Stomach (tissue), 9 donors: Measurements from ENCODE around the gene CYREN. TPM values are rescaled to one million over a fixed set of nuclear protein-coding genes. Genes with fewer than 3 reads are reported as not detected.
"Not testable (repeated sequence)": the region's sequence is repeated elsewhere in the genome, so short reads cannot be mapped to it uniquely, and the experiment has no call there.

Source experiments
- DNase-seq, 2 donors: peaks; one replicate each; pipeline versions ENCODE4 v3.0.0 to v3.0.0-alpha.2; 2013 to 2019
- H3K27ac ChIP-seq, 5 donors: fragments of 200-600 bp in 4 of 5; sonication (generic) in 4 of 5; one replicate each; pipeline ENCODE4 v1.5.1; 2013 to 2019; ENCODE audit warnings: mild to moderate bottlenecking in 1 of 5, moderate library complexity in 1 of 5
- H3K27me3 ChIP-seq, 3 donors: fragments of 200-600 bp; sonication (generic); one replicate each; pipeline ENCODE4 v1.5.1; 2017 to 2019; ENCODE audit warnings: mixed run types in 1 of 3
- H3K36me3 ChIP-seq, 4 donors: fragments of 200-600 bp; sonication (generic); 1 replicate in 3 of 4; 2 replicates in 1 of 4; pipeline ENCODE4 v1.5.1; 2016 to 2019
- H3K4me1 ChIP-seq, 4 donors: fragments of 200-600 bp; sonication (generic); one replicate each; pipeline ENCODE4 v1.5.1; 2016 to 2019
- H3K4me3 ChIP-seq, 4 donors: fragments of 200-600 bp; sonication (generic) in 3 of 4; one replicate each; pipeline ENCODE4 v1.5.1; 2016 to 2019; ENCODE audit warnings: mild to moderate bottlenecking in 1 of 4
- H3K9me3 ChIP-seq, 4 donors: fragments of 200-600 bp; sonication (generic); one replicate each; pipeline ENCODE4 v1.5.1; 2016 to 2019
- EP300 ChIP-seq: sonication (generic); formaldehyde crosslinking; IDR thresholded peaks from one replicate; pipeline ENCODE4 v1.6.1; 2017; ENCODE audit warnings: antibody characterized with exemption
- POLR2A ChIP-seq, 4 donors: fragments of 450-650 bp; IDR thresholded peaks; one replicate each; pipeline ENCODE4 v1.6.1; 2016; ENCODE audit warnings: antibody characterized with exemption in 4 of 4, control low read depth in 2 of 4, mild to moderate bottlenecking in 1 of 4, moderate library complexity in 1 of 4
- POLR2AphosphoS5 ChIP-seq, 3 donors: sonication (generic); formaldehyde crosslinking; IDR thresholded peaks; one replicate each; pipeline ENCODE4 v1.6.1; 2016; ENCODE audit warnings: antibody characterized with exemption in 3 of 3
- WGBS, 5 donors: extraction: QIAGEN DNeasy Blood & Tissue Kit in 3 of 5; methylation state at CpG; one replicate each; pipeline versions ENCODE4 v1.1.5 to v1.1.7; 2013 to 2018; 5-methylcytosine and 5-hydroxymethylcytosine counted together
- intact Hi-C: fragments of 100-400 bp; cut with DNase I; formaldehyde crosslinking; loops from one replicate; pipeline ENCODE4 v1.15.1; 2023; ENCODE audit warnings: low total_unique reads
- polyA plus RNA-seq, 3 donors: library from polyadenylated mRNA; stranded (reverse); fragments of 200-250 nt; gene quantifications; one replicate each; pipeline ENCODE4 v1.2.3, GENCODE V29; 2013
- total RNA-seq, 5 donors: library from RNA; depleted of rRNA; stranded (reverse); fragments of >200 nt; gene quantifications; one replicate each; pipeline versions ENCODE4 v1.1.0 to v1.2.3, GENCODE V29; 2014 to 2016
- TF ChIP-seq, protein P1 (sequence below), 7 experiments: fragments of 450-650 bp in 4 of 7; fragments of 200-600 bp in 3 of 7; sonication (generic) in 3 of 7; IDR thresholded peaks; one replicate each; pipeline ENCODE4 v1.5.1; 2016 to 2019; ENCODE audit warnings: antibody characterized with exemption in 7 of 7, control low read depth in 2 of 7, mild to moderate bottlenecking in 1 of 7
- donor health status: healthy with polysubstance abuse.
- donor health status: Bipolar disorder and iron deficiency.
- donor health status: healthy.

The CYREN gene
- total and polyA plus RNA-seq, 8 donors, result 11.1 to 33.0 (median 30.2) TPM

DNA sequence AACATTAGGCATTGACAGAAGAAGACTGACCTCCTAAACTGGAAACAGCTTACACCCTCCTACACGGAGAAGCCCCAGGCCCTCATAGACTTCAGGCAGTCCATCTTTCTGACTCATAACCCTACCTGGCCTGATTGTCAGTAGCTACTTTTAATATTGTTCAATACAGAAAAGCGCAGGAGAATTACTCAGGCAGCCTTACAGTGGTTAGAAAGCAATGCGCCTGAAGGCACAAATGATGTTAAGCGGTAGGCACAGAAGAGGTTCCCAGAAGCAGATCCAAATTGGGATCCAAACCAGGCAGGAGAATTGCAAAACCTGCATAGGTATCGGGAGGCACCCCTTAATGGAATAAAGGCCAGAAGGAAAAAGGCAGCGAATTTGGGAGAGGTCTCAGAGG lies 5.4 kb upstream of the CYREN start:
- Histone ChIP-seq H3K4me3 (no peak overlapping the region), H3K36me3 (peaks cover 0 to 10% (median 2%) of the 10 kb centered on the region in 4 donors), H3K27me3 (no peaks in the 10 kb centered on the region), H3K4me1 (peaks cover 14 to 25% (median 20%) of the 10 kb centered on the region in 4 donors), H3K9me3 (peaks cover 4 to 15% (median 9%) of the 10 kb centered on the region in 4 donors), H3K27ac (peak overlapping the region in 3 of 5 donors; percentile 21 to 83 (median 51))
- no peak for DNase-seq
- intact Hi-C loops, result no loop called here
- TF ChIP-seq, protein P1, sequence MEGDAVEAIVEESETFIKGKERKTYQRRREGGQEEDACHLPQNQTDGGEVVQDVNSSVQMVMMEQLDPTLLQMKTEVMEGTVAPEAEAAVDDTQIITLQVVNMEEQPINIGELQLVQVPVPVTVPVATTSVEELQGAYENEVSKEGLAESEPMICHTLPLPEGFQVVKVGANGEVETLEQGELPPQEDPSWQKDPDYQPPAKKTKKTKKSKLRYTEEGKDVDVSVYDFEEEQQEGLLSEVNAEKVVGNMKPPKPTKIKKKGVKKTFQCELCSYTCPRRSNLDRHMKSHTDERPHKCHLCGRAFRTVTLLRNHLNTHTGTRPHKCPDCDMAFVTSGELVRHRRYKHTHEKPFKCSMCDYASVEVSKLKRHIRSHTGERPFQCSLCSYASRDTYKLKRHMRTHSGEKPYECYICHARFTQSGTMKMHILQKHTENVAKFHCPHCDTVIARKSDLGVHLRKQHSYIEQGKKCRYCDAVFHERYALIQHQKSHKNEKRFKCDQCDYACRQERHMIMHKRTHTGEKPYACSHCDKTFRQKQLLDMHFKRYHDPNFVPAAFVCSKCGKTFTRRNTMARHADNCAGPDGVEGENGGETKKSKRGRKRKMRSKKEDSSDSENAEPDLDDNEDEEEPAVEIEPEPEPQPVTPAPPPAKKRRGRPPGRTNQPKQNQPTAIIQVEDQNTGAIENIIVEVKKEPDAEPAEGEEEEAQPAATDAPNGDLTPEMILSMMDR (IDR thresholded peaks at IDR 0.05), result no peak
- TF ChIP-seq POLR2AphosphoS5 (IDR thresholded peaks at IDR 0.05) (no peak), EP300 (no peak), POLR2A (IDR thresholded peaks at IDR 0.05) (no peak)
- WGBS, 5 donors, result 85 to 95% (median 91%) methylated on average over 6 of the region's 6 CpGs

DNA sequence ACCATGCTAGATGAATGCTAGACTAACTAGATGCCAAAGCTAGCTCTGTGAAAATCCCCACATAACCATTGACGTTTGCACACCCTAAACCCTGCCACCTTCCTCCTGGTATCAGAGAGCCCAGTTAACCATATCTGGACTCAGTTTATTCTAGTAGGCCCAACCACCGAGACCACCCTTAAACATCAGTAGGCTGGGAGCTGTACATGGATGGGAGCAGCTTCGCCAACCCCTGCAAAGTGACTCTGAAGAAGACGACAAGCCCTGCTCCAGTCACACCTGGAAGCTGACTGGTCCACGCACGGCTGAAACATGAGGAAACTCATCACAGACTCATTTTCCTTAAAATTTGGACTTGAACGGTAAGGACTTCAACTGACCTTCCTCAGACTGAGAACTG lies 4.4 kb upstream of the CYREN start:
- no peak for DNase-seq
- whole genome bisulfite sequencing, 5 donors, result 90 to 98% (median 96%) methylated on average over 7 of the region's 7 CpGs
- Histone ChIP-seq H3K4me3 (no peak overlapping the region), H3K4me1 (peaks cover 14 to 33% (median 22%) of the 10 kb centered on the region in 4 donors), H3K27ac (no peak overlapping the region), H3K9me3 (peaks cover 0 to 5% (median under 1%) of the 10 kb centered on the region in 4 donors), H3K27me3 (no peaks in the 10 kb centered on the region), H3K36me3 (peaks cover 0 to 1% (median 0%) of the 10 kb centered on the region in 4 donors)
- no peak for TF ChIP-seq POLR2A (IDR thresholded peaks at IDR 0.05)
- TF ChIP-seq EP300, result no peak
- TF ChIP-seq, protein P1 (IDR thresholded peaks at IDR 0.05), result no peak
- TF ChIP-seq POLR2AphosphoS5 (IDR thresholded peaks at IDR 0.05), result no peak
- intact Hi-C loops, result no loop called here

DNA sequence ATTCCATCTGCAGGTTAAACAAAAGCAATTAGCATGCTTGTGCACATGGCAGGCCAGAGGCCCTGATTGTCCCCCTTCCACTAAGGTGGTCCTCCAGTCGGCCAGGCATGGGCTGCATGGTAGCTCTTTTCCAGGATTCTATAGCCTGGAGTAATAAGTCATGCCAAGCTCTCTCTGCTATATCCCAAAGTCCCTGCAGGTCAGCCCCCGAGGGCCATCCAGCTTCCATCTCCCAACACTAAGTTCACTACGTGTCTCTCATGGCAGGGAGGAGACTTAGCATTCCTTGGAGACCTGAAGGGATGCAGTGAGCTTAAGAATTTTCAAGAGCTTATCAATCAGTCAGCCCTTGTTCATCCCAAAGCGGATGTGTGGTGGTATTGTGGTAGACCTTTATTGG lies 3.4 kb upstream of the CYREN start:
- H3K4me1 ChIP-seq, result peaks cover 21 to 33% (median 30%) of the 10 kb centered on the region in 4 donors
- H3K4me3 ChIP-seq, H3K36me3 ChIP-seq, H3K9me3 ChIP-seq, intact Hi-C loops, DNase-seq, H3K27ac ChIP-seq, H3K27me3 ChIP-seq: not testable (repeated sequence)
- 69 to 96% (median 87%) methylated on average over 4 of the region's 4 CpGs for WGBS, 5 donors

DNA sequence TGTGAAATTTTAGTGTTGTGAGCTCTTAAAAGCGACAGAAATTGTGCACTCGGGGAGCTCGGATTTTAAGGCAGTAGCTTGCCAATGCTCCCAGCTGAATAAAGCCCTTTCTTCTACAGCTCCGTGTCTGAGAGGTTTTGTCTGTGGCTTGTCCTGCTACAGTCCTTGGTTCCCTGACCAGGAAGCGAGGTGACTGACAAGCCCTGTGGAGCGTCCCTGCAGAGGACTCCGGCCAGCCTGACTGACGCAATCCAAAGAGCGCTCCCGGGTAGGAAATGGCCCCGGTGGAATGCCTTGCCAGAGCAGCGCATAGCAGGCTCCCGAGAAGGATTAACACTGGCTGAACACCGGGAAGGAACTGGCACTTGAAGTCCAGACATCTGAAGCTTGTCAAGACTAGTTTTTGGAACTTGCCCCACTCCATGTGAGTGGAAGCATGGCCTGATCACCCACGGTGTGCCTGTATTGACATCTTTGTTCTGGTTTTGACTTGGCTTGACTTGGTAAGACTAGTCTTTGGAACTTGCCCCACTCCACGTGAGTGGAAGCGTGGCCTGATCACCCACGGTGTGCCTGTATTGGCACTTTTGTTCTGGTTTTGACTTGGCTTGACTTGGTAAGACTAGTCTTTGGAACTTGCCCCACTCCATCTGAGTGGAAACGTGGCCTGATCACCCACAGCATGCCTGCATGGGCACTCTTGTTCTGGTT lies 1.2 kb upstream of the CYREN start:
- Histone ChIP-seq H3K4me3 (peak overlapping the region in 1 of 4 donors; percentile 6), H3K27ac (peak overlapping the region in 4 of 5 donors; percentile 89 to 99 (median 96)), H3K36me3 (peaks cover 12 to 20% (median 15%) of the 10 kb centered on the region in 4 donors), H3K4me1 (peaks cover 35 to 50% (median 45%) of the 10 kb centered on the region in 4 donors)
- peak in 1 of 3 donors; percentile 47 for TF ChIP-seq POLR2AphosphoS5 (IDR thresholded peaks at IDR 0.05)
- H3K27me3 ChIP-seq, H3K9me3 ChIP-seq, intact Hi-C loops, DNase-seq: not testable (repeated sequence)
- 65 to 90% (median 72%) methylated on average over 12 to 19 of the region's 19 CpGs for WGBS, 5 donors

DNA sequence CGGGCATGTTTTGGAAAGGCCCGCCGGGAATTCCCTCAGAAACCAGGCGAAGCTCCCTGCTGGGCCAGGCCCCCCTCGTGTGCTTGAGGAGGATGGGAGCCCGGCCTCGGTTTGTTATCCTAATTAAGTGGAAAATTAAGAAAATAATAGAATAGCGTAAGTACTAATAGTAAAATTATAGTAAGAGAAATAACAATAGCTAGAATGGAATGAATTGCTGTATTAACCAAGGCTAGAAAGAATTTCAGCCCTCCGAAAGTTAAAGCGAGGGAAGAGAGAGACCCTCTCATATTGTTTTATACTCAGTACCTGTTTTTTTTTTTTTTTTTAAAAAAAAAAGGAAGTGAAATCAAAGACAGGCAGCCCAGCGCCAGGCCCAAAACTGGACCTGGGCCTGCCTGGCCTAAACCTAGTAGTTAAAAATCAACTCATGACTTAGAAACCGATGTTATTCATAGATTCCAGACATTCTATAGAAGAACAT lies 533 bp upstream of the CYREN start:
- peaks cover 19 to 27% (median 22%) of the 10 kb centered on the region in 4 donors for H3K36me3 ChIP-seq
- 23 to 28% (median 25%) methylated on average over 12 of the region's 12 CpGs for WGBS, 5 donors
- DNase-seq, H3K9me3 ChIP-seq, H3K27me3 ChIP-seq, intact Hi-C loops: not testable (repeated sequence)
- H3K4me3 ChIP-seq, result peak overlapping the region; percentile 66 to 91 (median 78)
- peak overlapping the region; percentile 89 to 99 (median 96) for H3K27ac ChIP-seq
- peaks cover 35 to 53% (median 51%) of the 10 kb centered on the region in 4 donors for H3K4me1 ChIP-seq

DNA sequence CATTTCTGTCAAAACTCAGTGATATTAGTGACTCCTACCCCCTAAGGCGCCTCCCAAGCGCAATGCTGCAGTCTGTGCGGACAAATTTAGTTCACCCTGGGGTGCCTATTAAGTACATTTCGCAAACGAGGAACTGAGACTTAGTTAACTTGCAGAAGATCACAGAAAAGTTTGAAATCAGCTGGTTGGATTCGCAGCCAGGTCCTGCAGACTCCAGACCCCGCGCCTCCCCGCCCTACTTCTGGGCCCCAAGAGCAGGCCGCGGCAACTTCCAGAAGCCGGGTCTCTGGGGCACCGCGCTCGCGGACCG lies 588 bp downstream of the CYREN start:
- H3K36me3 ChIP-seq, result peaks cover 27 to 38% (median 34%) of the 10 kb centered on the region in 4 donors
- no peaks in the 10 kb centered on the region for H3K27me3 ChIP-seq

More for the DNA sequence above, 588 bp downstream of the CYREN start:
- no peak for DNase-seq
- Histone ChIP-seq H3K9me3 (no peaks in the 10 kb centered on the region), H3K27ac (peak overlapping the region; percentile 89 to 99 (median 96)), H3K4me3 (peak overlapping the region; percentile 66 to 91 (median 78)), H3K4me1 (peaks cover 35 to 63% (median 57%) of the 10 kb centered on the region in 4 donors)
- intact Hi-C loops, result loop anchor here (10.0 kb wide), 1 partner anchor 175 kb away; no protein-coding TSS in a partner anchor
- TF ChIP-seq EP300, result no peak
- no peak for TF ChIP-seq POLR2A (IDR thresholded peaks at IDR 0.05)
- TF ChIP-seq, protein P1 (IDR thresholded peaks at IDR 0.05), result no peak
- TF ChIP-seq POLR2AphosphoS5 (IDR thresholded peaks at IDR 0.05), result no peak
- 1 to 4% (median 1%) methylated on average over 17 of the region's 17 CpGs for WGBS, 5 donors
